Neuron (in vitro differentiated cells): ENCODE results near the gene RNF220.

Experiments
- H2AFZ ChIP-seq: one replicate; pipeline ENCODE4 v1.6.1; 2013; ENCODE audit warnings: low read depth, mild to moderate bottlenecking, inconsistent platforms, low read length, moderate library complexity
- H3K27me3 ChIP-seq: one replicate; pipeline ENCODE4 v1.6.1; 2013; ENCODE audit warnings: low read length; ENCODE audit not compliant: insufficient read depth
- H3K36me3 ChIP-seq: one replicate; pipeline ENCODE4 v1.6.1; 2013; ENCODE audit warnings: low read length; ENCODE audit not compliant: insufficient read depth
- H3K4me1 ChIP-seq: one replicate; pipeline ENCODE4 v1.6.1; 2013; ENCODE audit warnings: low read length; ENCODE audit not compliant: insufficient read depth
- H3K4me3 ChIP-seq: 2 replicates; pipeline ENCODE4 v1.5.1; 2013; ENCODE audit warnings: mild to moderate bottlenecking, low read length, moderate library complexity
- H3K9me3 ChIP-seq: one replicate; pipeline ENCODE4 v1.6.1; 2013; ENCODE audit warnings: low read length

The RNF220 gene

DNA sequence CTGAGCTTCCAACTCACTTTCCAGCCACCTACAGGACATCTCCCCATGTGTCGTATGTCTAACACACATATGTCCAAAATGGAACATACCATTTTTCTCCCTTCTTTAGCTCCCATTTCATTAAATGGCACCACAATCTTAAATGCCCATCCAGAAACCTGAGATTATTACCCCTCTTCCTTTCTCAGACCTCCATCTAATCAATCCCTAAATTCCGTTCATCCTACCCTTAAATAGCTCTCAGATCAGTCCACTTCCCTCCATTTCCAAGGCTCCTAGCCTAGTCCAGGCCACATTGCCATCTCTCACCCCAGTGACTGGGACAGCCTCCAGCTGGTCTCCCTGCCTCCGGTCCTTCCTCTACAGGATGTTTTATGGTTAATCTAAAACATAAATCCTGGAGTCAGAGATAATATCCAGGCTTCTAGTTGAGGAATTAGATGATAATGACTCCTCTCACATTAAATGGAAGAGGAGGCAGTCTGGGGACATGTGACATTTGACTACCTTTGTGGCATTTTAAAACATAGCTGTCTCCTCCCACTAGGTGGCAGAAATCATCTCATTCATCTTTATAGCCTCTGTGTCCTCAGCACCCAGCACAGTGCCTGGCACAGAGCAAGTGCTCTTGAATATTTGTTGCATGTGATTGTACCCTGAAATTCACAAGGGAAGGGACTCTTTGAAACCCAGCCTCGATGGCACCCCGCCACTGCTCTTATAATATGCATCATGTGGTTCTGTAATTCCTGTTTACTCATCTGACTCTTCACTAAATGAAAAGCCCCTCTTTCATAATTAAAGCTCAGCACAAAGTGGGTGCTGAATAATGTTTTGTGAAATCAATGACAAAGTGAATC lies 166.9 kb downstream of the RNF220 start:
- Histone ChIP-seq H2AFZ (no peak overlapping the region), H3K4me3 (no peak overlapping the region), H3K4me1 (peaks cover 24% of the 10 kb centered on the region), H3K9me3 (no peaks in the 10 kb centered on the region), H3K27me3 (no peaks in the 10 kb centered on the region), H3K36me3 (no peaks in the 10 kb centered on the region)

DNA sequence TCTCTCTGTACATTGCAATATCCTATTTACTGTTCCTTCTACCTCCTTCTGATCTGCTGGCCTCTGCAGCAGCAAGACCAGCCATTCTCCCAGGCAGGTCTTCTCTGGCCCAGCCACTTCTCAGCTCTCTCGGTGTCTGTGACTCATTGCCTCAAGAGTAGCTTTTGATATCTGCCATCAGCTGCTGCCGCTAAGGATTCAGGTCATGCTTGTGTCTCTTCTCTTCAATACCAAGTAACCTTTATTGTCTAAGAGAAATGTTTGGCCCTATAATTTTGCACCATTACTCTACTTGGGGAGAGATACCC lies 167.5 kb downstream of the RNF220 start:
- H3K9me3 ChIP-seq: peaks cover 2% of the 10 kb centered on the region
- H3K27me3 ChIP-seq: no peaks in the 10 kb centered on the region
- H3K4me1 ChIP-seq: peaks cover 25% of the 10 kb centered on the region
- H2AFZ ChIP-seq: no peak overlapping the region
- H3K4me3 ChIP-seq: no peak overlapping the region
- H3K36me3 ChIP-seq: no peaks in the 10 kb centered on the region

DNA sequence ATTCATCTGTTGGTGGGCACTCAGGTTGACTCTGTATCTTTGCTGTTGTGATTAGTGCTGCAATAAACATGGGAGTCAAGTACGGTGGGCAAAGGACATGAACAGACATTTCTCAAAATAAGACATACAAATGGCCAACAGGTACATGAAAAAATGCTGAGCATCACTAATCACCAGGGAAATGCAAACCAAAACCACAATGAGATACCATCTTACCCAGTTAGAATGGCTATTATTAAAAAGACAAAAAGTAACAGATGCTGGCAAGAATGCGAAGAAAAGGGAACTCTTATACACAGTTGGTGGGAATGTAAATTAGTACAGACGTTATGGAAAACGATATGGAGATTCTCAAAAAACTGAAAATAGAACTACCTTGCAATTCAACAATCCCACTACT lies 170.3 kb downstream of the RNF220 start:
- no peaks in the 10 kb centered on the region for H3K27me3 ChIP-seq
- peaks cover 2% of the 10 kb centered on the region for H3K9me3 ChIP-seq
- peaks cover 30% of the 10 kb centered on the region for H3K4me1 ChIP-seq

GRCh38 chr1:44576456-44577150 lies 171.5 kb downstream of the RNF220 start:
- Histone ChIP-seq H3K4me3 (no peak overlapping the region), H3K4me1 (peaks cover 34% of the 10 kb centered on the region), H2AFZ (no peak overlapping the region), H3K27me3 (no peaks in the 10 kb centered on the region), H3K9me3 (peaks cover 2% of the 10 kb centered on the region), H3K36me3 (no peaks in the 10 kb centered on the region)

More for the DNA sequence above, 170.3 kb downstream of the RNF220 start:
- Histone ChIP-seq H3K4me3 (no peak overlapping the region), H3K36me3 (no peaks in the 10 kb centered on the region), H2AFZ (no peak overlapping the region)

DNA sequence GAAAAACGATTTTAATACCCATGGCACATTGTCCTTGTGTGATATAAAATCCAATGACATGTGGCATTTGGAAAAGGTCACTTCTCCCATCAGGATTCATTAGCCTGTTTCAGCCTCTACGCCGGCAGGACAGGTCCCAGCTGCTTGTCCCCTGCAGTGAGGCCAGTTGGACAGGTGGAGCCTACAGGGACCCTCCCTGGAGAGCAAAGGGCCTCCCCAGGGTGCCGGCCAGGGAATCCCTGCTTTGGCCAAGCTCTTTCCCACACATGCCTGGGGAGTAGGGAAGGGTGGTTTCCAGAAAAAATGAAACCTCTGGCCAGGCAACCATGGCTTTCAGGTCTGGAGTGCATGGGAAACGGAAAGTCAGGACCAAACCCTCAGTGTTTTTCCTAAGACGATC lies 176.2 kb downstream of the RNF220 start:
- H3K27me3 ChIP-seq: no peaks in the 10 kb centered on the region
- no peaks in the 10 kb centered on the region for H3K36me3 ChIP-seq
- no peak overlapping the region for H2AFZ ChIP-seq
- no peak overlapping the region for H3K4me3 ChIP-seq
- peaks cover 17% of the 10 kb centered on the region for H3K4me1 ChIP-seq
- H3K9me3 ChIP-seq: peaks cover 2% of the 10 kb centered on the region

GRCh38 chr1:44584167-44584566 lies 179.1 kb downstream of the RNF220 start:
- H3K4me1 ChIP-seq: peaks cover 9% of the 10 kb centered on the region
- H3K4me3 ChIP-seq: no peak overlapping the region
- no peaks in the 10 kb centered on the region for H3K9me3 ChIP-seq
- no peaks in the 10 kb centered on the region for H3K27me3 ChIP-seq
- H3K36me3 ChIP-seq: no peaks in the 10 kb centered on the region
- no peak overlapping the region for H2AFZ ChIP-seq

DNA sequence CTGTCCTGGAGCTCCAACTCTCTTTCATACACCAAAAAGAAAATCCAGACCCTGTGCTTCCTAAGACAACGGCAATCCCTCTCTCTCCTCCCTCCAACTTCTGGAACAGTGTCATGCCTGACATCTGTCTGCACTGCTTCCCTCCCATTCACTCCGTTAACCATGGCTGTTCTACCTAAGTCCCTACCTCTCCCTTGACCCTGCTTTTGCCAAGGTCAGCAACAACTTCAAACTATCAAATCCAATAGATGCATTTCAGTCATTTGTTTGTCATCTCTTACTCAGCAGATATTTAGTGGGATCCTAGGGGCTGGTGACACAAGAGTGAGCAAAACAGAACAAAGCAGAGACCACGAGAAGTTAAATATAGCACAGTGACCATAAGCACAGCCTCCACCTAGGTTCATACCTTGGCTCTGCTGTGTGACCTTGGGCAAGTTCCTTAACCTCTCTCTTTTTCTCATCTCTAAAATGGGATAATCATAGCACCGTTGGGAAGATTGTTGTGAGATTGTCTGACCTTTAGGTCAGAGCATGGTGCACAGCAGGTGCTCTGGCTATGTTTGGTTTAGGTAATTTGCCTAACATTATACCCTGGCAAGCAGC lies 180.4 kb downstream of the RNF220 start:
- Histone ChIP-seq H2AFZ (no peak overlapping the region), H3K27me3 (no peaks in the 10 kb centered on the region), H3K4me1 (peaks cover 4% of the 10 kb centered on the region), H3K36me3 (no peaks in the 10 kb centered on the region), H3K9me3 (peaks cover 5% of the 10 kb centered on the region), H3K4me3 (no peak overlapping the region)

DNA sequence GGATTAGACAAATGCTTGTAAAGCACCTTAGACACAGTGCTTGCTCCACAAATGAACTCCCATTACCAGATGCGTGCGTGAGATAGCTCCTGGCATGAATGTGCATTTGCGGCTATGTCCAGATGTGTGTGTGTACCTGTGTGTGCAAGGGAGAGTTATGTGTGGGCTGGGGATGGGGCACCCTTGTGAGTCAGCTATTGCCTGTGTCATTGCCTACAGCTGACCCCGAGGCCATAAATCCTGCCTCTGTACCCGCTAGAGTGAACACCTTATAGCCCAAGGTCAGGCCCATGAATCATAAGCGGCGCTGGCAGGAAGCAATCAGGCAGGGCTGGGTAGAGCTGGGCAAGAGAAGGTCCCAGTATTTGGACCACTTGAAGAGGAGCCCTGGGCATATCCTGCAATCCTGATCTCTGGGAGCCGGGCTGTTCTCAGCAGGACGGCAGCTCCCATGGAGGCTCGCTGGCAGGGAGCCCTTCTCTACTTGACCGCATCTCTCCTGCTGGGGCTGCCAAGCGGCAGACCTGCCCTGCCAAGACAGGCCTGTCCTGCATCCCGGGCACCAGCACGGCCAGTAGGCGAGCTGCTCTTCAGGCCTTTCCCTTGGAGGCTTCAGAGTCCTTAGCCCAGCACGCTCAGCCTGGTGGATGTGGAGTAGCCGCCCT lies 182.9 kb downstream of the RNF220 start:
- Histone ChIP-seq H2AFZ (no peak overlapping the region), H3K4me1 (no peaks in the 10 kb centered on the region), H3K9me3 (peaks cover 5% of the 10 kb centered on the region), H3K27me3 (no peaks in the 10 kb centered on the region), H3K4me3 (no peak overlapping the region), H3K36me3 (no peaks in the 10 kb centered on the region)

DNA sequence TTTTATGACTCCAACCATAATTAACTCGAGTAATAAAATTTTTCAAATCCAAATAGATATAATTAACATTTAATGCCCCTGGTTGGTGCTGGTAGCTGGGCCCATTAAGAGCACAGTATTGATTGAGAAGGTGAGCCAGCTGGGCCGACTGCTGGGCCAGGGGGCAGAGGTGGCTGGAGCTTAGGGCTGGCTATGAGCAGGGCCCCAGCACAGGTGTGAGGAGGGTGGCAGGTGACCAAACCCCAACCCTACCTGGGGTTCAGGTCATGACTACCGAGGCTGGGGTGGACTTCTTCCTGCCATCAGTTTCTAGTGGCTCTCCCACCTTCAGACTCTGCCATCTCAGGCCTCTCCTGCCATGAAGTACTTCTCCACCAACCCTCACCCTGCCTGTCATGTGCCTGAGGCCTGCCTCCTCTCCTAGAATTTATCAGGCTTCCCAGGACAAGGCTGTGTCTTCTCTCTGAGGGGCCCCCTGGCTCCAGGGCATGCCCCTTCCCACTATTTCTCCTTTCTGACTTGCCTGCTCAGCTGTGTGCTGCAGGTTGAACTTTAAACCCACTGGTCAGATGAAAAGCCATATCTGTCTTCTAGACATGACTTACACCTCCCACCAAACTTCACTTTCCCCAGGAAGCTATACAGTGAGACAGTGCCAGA lies 183.6 kb downstream of the RNF220 start:
- no peaks in the 10 kb centered on the region for H3K36me3 ChIP-seq
- H2AFZ ChIP-seq: no peak overlapping the region
- H3K9me3 ChIP-seq: peaks cover 5% of the 10 kb centered on the region
- no peaks in the 10 kb centered on the region for H3K4me1 ChIP-seq
- H3K27me3 ChIP-seq: no peaks in the 10 kb centered on the region
- H3K4me3 ChIP-seq: no peak overlapping the region

GRCh38 chr1:44590475-44590874 lies 185.4 kb downstream of the RNF220 start:
- H3K36me3 ChIP-seq: no peaks in the 10 kb centered on the region
- H2AFZ ChIP-seq: no peak overlapping the region
- H3K9me3 ChIP-seq: peaks cover 5% of the 10 kb centered on the region
- no peaks in the 10 kb centered on the region for H3K27me3 ChIP-seq
- H3K4me1 ChIP-seq: peaks cover 8% of the 10 kb centered on the region
- H3K4me3 ChIP-seq: no peak overlapping the region

DNA sequence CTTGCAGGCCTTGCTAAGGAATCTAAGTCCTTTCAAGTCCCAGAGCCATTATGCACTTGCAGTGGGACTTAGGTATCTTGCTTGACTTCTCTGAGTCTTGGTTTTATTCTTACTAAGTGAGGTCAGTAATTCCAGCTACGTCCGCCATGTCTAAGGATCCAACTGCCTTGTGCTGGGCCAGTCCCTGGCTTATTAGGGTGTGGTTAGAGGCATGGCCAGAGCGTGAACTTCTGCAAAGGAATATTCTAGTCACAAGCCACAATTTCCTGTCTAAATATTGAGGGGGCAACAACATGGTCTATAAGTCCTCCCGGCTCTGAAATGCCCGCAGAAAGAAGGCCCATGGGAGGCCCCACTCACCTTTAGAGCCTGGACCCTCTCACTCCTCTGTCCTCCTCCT lies 186.3 kb downstream of the RNF220 start:
- Histone ChIP-seq H3K36me3 (no peaks in the 10 kb centered on the region), H3K9me3 (peaks cover 5% of the 10 kb centered on the region), H2AFZ (no peak overlapping the region), H3K4me3 (no peak overlapping the region), H3K27me3 (no peaks in the 10 kb centered on the region), H3K4me1 (peaks cover 8% of the 10 kb centered on the region)

DNA sequence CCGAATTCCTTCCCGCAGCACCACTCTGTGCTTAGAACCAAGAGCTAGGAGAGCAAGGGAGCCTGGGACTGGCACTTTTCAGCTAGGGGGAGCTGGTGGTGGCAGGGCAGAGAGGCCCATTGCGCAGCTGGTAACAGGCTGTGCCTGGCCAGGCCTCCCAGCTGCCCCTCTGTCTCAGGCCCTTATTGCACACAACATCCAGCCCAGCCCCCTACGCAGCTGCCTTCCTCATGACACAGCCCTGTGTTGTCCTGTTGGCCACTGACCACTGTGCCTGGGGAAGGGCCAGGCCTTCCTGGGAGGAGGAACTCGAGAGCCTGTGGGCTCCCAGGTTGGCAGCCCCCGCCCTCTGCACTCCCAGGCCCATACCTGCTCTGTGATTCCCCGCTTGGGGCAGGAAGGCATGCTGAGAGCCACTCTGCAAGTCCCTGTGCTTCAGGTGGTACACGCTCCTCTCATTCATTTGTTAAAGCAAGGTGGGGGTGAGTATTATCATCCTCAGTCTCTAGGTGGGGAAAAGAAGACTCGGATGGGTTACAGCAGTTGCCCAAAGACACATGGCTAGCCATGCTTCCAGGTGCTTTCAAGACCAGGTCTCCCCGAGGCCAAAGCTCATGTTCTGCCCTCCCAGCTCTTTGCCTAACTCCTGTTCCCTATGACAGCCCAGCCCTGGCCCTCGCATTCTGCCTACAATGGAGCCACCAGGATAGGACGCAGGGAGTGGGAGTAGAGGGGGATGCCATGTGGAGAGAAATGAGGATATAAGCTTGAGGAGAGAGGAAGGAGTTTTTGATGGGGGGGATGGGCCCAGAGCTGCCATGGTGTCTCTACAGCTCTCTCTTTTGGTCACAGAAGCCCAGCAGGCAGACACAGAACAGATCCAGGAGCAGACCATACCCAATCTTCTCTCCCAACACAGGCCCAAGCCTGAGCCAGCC lies 187.4 kb downstream of the RNF220 start:
- H3K27me3 ChIP-seq: no peaks in the 10 kb centered on the region
- H3K9me3 ChIP-seq: peaks cover 5% of the 10 kb centered on the region
- peaks cover 1% of the 10 kb centered on the region for H3K36me3 ChIP-seq
- no peak overlapping the region for H2AFZ ChIP-seq
- H3K4me3 ChIP-seq: no peak overlapping the region
- H3K4me1 ChIP-seq: peaks cover 8% of the 10 kb centered on the region
